ENCODE data around the gene CLCN1.

DNA sequence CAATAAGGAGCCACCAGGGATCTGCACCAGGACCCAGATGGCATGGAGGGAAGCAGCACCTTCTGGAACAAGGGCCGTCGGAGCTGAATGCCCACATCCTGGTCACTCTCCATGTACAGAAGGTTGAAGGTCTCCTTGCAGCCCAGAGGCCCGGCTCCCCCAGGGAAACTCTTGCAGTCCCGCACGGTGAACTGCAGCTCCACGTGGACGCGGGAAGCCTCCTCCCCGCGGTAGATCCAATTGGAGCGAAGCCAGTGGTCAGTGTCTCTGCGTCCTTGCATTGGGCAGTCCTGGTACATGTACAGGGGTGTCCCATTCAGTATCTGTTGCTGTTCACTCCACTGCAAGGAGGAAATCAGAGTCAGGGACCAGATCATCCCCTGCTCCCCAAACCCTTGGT, 85.4 kb downstream of the CLCN1 start:
- TF ChIP-seq CTCF (IDR thresholded peaks at IDR 0.05; ENCODE audit: control extremely low read depth in 1 of 3, insufficient read depth in 1 of 3, low read depth in 1 of 3, low read length in 3 of 3) = no peak
- no peak for TF ChIP-seq BACH1 (IDR thresholded peaks at IDR 0.05; ENCODE audit: low read length)
- no peak for TF ChIP-seq RAD21 (IDR thresholded peaks at IDR 0.05 in 1 of 2, conservative IDR thresholded peaks at IDR 0.05 in 1 of 2; ENCODE audit: low read depth in 2 of 2, low read length in 2 of 2)
- no peak for TF ChIP-seq MAX (IDR thresholded peaks at IDR 0.05)
- TF ChIP-seq FOSL1 (IDR thresholded peaks at IDR 0.05; ENCODE audit: insufficient read depth, low read depth, low read length) = no peak
- TF ChIP-seq HDAC2 (IDR thresholded peaks at IDR 0.05; ENCODE audit: borderline replicate concordance in 1 of 2, low read depth in 2 of 2, low read length in 2 of 2) = no peak
- no peak for TF ChIP-seq USF2 (IDR thresholded peaks at IDR 0.05; ENCODE audit: low read length)
- no peak for TF ChIP-seq CBX5 (IDR thresholded peaks at IDR 0.05; ENCODE audit: low read depth, low read length)
- no peak for TF ChIP-seq KDM1A (IDR thresholded peaks at IDR 0.05; ENCODE audit: borderline replicate concordance, low read length)
- no peak for TF ChIP-seq NRF1 (IDR thresholded peaks at IDR 0.05; ENCODE audit: low read depth, low read length)
- TF ChIP-seq MAFK (IDR thresholded peaks at IDR 0.05; ENCODE audit: low read depth, low read length) = no peak
